KMS-11 (cell line): ENCODE data around the gene GLTPD2.

Experiments
- H2AFZ ChIP-seq: fragments of 200-600 bp; sonication (generic); 2 replicates; pipeline ENCODE4 v1.6.1; 2016; ENCODE audit warnings: antibody characterized with exemption, mixed run types, low read depth
- H3K27ac ChIP-seq: fragments of 200-600 bp; sonication (generic); 2 replicates; pipeline ENCODE4 v1.6.1; 2016; ENCODE audit warnings: mild to moderate bottlenecking, mixed run types
- H3K27me3 ChIP-seq: fragments of 200-600 bp; sonication (generic); 2 replicates; pipeline ENCODE4 v1.6.1; 2017; ENCODE audit warnings: mild to moderate bottlenecking, low read depth, mixed run types, moderate library complexity; ENCODE audit not compliant: insufficient read depth
- H3K36me3 ChIP-seq: fragments of 200-600 bp; sonication (generic); 2 replicates; pipeline ENCODE4 v1.6.1; 2017; ENCODE audit warnings: mild to moderate bottlenecking, mixed run types; ENCODE audit not compliant: insufficient read depth
- H3K4me1 ChIP-seq: fragments of 200-600 bp; sonication (generic); 2 replicates; pipeline ENCODE4 v1.6.1; 2016; ENCODE audit warnings: mild to moderate bottlenecking, low read depth, mixed run types; ENCODE audit not compliant: poor library complexity, severe bottlenecking
- H3K4me2 ChIP-seq: fragments of 200-600 bp; sonication (generic); 2 replicates; pipeline ENCODE4 v1.7.0; 2016; ENCODE audit warnings: mild to moderate bottlenecking, mixed run types
- H3K4me3 ChIP-seq: fragments of 200-600 bp; sonication (generic); IDR thresholded peaks from 2 replicates; pipeline ENCODE4 v1.6.1; 2017; ENCODE audit warnings: low read depth, low read length, mixed read lengths; ENCODE audit not compliant: insufficient read depth
- H3K79me2 ChIP-seq: fragments of 200-600 bp; sonication (generic); 2 replicates; pipeline ENCODE4 v1.6.1; 2016; ENCODE audit warnings: low read depth, mixed run types; ENCODE audit not compliant: insufficient read depth
- H3K9ac ChIP-seq: fragments of 200-600 bp; sonication (generic); 2 replicates; pipeline ENCODE4 v1.6.1; 2016; ENCODE audit warnings: mild to moderate bottlenecking, mixed run types
- H4K20me1 ChIP-seq: fragments of 200-600 bp; sonication (generic); 2 replicates; pipeline ENCODE4 v1.6.1; 2016; ENCODE audit warnings: mild to moderate bottlenecking, mixed run types; ENCODE audit not compliant: insufficient read depth
- CTCF ChIP-seq: fragments of 200-600 bp; sonication (generic); conservative IDR thresholded peaks from 2 replicates; pipeline ENCODE4 v1.6.1; 2017; ENCODE audit warnings: low read depth, mild to moderate bottlenecking, antibody characterized with exemption, low read length, moderate library complexity, mixed read lengths

Gene GLTPD2

GRCh38 chr17:4806456-4806776 is 17.7 kb downstream of the GLTPD2 start:
- H3K4me2 ChIP-seq = peak overlapping the region; percentile 29; the same call in 1 of the 2 replicates
- H3K27me3 ChIP-seq = no peaks in the 10 kb centered on the region
- no peak for TF ChIP-seq CTCF
- no peak overlapping the region for H3K9ac ChIP-seq
- H3K4me1 ChIP-seq = peaks cover 5% of the 10 kb centered on the region
- no peak overlapping the region for H3K27ac ChIP-seq
- no peak overlapping the region for H2AFZ ChIP-seq
- no peaks in the 10 kb centered on the region for H3K79me2 ChIP-seq
- H4K20me1 ChIP-seq = no peaks in the 10 kb centered on the region
- H3K4me3 ChIP-seq = no peak overlapping the region
- no peaks in the 10 kb centered on the region for H3K36me3 ChIP-seq

- Histone ChIP-seq H3K27ac (no peak within 1 kb of the TSS), H4K20me1 (no peaks in the 10 kb centered on the region), H3K9ac (no peak within 1 kb of the TSS; the same call in 1 of the 2 replicates), H3K4me1 (peaks cover 3% of the 10 kb centered on the region), H3K4me2 (peak within 1 kb of the TSS; percentile 29; the same call in 1 of the 2 replicates), H3K27me3 (no peaks in the 10 kb centered on the region), H3K36me3 (no peaks in the 10 kb centered on the region), H2AFZ (no peak within 1 kb of the TSS; the same call in 1 of the 2 replicates), H3K4me3 (no peak within 1 kb of the TSS), H3K79me2 (no peaks in the 10 kb centered on the region)
- no peak for TF ChIP-seq CTCF
These were observed 18.2 kb downstream of the GLTPD2 start, which contains the start of gene PLD2 for GRCh38 chr17:4806777-4807604. Gene PLD2 (plus strand): TSS chr17:4807152. CDS start chr17:4807773, 621 bp downstream.

- no peaks in the 10 kb centered on the region for H3K79me2 ChIP-seq
- no peaks in the 10 kb centered on the region for H3K27me3 ChIP-seq
- H4K20me1 ChIP-seq = no peaks in the 10 kb centered on the region
- no peak overlapping the region for H3K27ac ChIP-seq
- H3K4me2 ChIP-seq = no peak overlapping the region
- peaks cover 3% of the 10 kb centered on the region for H3K4me1 ChIP-seq
- TF ChIP-seq CTCF = no peak
- H3K9ac ChIP-seq = no peak overlapping the region
- no peak overlapping the region for H3K4me3 ChIP-seq
- H2AFZ ChIP-seq = no peak overlapping the region
- no peaks in the 10 kb centered on the region for H3K36me3 ChIP-seq
These were observed 19.0 kb downstream of the GLTPD2 start for GRCh38 chr17:4807605-4808377.

- no peak for TF ChIP-seq CTCF
- Histone ChIP-seq H3K27ac (no peak overlapping the region), H3K4me1 (peaks cover 3% of the 10 kb centered on the region), H3K79me2 (no peaks in the 10 kb centered on the region), H2AFZ (no peak overlapping the region), H4K20me1 (no peaks in the 10 kb centered on the region), H3K9ac (no peak overlapping the region), H3K4me3 (no peak overlapping the region), H3K4me2 (no peak overlapping the region), H3K27me3 (no peaks in the 10 kb centered on the region), H3K36me3 (no peaks in the 10 kb centered on the region)
These were observed 19.6 kb downstream of the GLTPD2 start for GRCh38 chr17:4808378-4808767.
